ENCODE results near the gene COMMD7.

COMMD7 gene

DNA sequence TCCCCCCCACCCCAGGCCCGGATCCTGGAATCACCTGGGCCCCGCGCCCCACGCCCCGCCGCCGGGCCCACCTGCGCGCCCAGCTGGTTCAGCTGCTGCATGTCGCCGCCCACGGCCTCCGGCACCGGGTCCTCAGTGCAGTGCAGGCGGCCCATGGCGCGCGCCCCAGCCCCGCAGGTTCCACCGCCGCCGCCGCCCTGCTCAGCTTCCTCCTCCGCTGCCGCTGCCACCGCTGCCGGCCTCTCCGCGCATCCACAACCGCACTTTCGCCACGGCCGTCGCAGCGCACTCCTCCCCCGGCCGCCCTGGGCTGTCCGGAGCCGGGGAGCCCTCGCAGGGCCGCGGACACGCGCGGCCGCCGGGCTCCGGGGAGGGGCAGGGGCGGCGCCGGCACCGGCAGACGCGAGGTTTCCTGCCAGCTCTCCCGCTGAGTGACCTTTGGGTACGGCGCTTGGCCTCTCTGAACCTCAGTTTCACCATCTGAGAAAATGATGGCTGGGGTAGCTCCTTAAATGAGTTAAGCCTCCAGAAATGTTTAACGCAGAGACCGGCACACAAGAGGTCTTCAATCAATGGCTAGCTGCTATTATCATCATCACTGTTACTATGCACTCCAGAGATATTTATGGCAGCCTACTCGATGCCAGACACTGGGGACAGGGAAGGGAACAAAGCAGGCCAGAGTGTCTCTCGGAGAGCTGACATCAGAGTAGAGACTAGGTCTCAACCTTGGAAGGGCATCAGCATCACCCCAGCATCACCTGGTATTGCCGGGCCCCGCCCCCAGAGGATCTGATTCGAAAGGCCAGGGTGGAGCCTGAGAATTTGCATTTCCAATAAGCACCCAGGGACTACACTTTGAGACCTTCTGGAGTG, at the start of gene COMMD7:
TSS of gene COMMD7 (minus strand) at position 231 of the 876 bp plus-strand sequence. CDS start at position 155, 76 bp downstream.
- DNase-seq (ENCODE audit: extremely low read depth, low read depth): no peak

DNA sequence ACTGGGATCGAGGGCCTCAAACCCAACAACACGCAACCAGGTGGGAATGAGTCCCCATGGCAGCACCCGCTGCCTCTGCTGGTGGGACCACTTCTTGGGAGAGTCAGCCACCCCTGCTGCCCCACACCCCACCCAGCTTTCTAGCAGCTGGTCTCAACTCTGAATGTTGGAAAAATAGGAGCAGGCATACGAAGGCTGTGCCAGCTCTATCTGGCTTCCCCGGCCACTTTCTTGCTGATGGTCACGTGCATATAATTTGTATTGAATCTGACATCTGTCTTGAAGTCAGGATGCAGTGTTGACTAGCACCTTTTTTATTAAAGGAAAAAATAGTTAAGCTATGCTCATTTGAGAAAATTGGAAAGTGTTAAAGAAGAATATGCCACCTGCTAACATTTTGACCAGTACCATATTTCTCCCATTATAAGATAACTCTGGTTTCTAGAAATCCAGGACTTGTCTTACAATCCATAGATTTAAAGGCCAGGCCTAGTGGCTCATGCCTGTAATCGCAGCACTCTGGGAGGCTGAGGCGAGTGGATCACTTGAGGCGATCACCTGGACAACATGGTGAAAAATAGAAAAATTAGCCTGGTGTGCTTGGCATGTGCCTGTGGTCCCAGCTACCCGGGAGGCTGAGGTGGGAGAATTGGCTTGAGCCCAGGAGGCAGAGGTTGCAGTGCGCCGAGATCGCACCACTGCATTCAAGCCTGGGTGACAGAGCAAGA, 49.6 kb upstream of the COMMD7 start:
- TF ChIP-seq, protein P1, sequence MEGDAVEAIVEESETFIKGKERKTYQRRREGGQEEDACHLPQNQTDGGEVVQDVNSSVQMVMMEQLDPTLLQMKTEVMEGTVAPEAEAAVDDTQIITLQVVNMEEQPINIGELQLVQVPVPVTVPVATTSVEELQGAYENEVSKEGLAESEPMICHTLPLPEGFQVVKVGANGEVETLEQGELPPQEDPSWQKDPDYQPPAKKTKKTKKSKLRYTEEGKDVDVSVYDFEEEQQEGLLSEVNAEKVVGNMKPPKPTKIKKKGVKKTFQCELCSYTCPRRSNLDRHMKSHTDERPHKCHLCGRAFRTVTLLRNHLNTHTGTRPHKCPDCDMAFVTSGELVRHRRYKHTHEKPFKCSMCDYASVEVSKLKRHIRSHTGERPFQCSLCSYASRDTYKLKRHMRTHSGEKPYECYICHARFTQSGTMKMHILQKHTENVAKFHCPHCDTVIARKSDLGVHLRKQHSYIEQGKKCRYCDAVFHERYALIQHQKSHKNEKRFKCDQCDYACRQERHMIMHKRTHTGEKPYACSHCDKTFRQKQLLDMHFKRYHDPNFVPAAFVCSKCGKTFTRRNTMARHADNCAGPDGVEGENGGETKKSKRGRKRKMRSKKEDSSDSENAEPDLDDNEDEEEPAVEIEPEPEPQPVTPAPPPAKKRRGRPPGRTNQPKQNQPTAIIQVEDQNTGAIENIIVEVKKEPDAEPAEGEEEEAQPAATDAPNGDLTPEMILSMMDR (IDR thresholded peaks at IDR 0.05; ENCODE audit: low read depth, low read length): no peak
- DNase-seq (ENCODE audit: extremely low read depth, low read depth): no peak

More for the DNA sequence above, at the start of gene COMMD7:
- TF ChIP-seq, protein P1 (IDR thresholded peaks at IDR 0.05; ENCODE audit: low read depth, low read length): no peak

DNA sequence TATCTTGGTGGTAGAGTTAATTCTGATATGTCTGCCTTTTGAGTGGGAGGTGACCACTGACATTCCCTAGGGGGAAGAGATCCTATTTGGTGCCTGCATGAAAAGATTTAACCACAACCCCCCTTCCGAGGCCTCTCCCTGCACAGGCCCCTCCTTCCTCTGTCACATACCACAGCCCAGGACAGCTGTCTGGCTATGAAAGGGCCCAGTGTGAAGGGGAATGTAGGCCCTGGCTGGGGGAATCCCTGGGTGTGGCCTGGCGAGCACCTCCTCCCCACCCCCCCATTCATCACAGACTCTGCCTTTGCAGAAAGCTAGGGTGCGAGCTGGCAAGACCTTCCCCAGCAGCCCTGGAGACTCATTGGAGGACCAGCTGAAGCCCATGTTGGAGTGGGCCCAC, 49.0 kb upstream of the COMMD7 start:
- no peak for DNase-seq (ENCODE audit: extremely low read depth, low read depth)
- TF ChIP-seq, protein P1 (IDR thresholded peaks at IDR 0.05; ENCODE audit: low read depth, low read length): no peak

DNA sequence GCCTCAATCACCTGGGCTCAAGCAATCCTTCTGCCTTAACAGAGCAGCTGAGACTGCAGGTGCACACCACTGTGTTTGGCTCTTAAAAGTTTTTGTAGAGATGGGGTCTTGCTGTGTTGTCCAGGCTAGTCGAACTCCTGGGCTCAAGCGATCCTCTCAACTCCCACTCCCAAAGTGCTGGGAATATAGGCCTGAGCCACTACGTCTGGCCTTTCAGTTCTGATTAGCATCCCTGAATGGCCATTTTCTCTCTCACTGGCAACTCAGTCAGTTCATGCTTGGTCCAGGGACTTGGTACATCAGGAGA, 47.4 kb upstream of the COMMD7 start:
- TF ChIP-seq, protein P1 (IDR thresholded peaks at IDR 0.05; ENCODE audit: low read depth, low read length): no peak
- no peak for DNase-seq (ENCODE audit: extremely low read depth, low read depth)

DNA sequence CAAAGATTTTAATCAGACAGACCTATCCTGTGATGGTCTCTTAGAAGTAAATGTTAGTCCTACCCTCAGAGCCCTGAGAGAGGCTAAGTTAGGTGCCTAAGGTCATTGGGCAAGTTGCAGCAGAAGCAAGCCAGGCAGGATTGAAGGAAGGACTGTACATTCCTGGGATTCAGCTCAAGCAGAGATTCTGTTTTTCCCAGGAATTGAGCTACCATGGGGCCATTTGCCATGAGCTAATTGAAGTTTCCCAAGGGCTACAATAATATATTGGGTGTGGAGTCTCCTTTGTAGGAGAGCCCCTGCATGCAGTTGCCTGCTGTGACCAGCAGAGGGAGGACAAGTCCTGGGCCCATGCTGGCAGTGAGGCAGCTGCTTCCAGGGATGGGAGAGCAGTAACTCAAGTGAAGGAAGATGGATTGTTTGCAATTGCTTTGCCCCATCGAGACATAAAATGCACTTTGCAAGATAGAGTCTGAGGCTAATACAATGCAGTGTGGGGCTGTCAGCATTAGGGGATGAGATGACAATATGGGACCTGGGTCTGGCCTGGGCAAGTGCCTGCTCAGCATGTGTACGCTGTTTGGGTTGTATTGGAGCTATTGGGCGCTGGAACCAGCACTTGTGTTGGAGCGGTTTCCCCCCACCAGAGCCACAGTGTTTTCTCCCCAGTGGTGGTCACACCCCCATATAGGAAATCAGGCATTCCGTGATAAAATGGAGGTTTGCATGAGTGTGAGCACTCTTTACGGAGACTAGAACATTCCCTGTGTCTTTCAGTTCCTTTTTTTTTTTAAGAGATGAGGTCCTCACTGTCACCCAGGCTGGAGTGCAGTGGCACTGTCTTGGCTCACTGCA, 46.9 kb upstream of the COMMD7 start:
- DNase-seq (ENCODE audit: extremely low read depth, low read depth): peak; percentile 31

DNA sequence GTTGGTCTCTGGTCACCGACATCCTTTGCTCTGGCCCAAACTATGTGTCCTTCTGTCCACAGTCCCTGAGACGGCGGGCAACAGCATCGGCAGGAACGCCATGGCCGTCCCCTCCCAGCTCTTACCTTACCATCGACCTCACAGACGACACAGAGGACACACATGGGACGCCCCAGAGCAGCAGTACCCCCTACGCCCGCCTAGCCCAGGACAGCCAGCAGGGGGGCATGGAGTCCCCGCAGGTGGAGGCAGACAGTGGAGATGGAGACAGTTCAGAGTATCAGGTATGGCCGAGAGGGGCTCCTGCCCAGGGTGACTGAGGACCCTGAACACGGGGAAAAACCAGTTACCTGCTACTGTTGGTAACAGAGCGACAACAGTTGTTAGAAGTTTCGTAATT, 43.9 kb upstream of the COMMD7 start:
- no peak for DNase-seq (ENCODE audit: extremely low read depth, low read depth)
- TF ChIP-seq, protein P1 (IDR thresholded peaks at IDR 0.05; ENCODE audit: low read depth, low read length): no peak

More for the DNA sequence above, 46.9 kb upstream of the COMMD7 start:
- TF ChIP-seq, protein P1 (IDR thresholded peaks at IDR 0.05; ENCODE audit: low read depth, low read length): no peak; the same call in none of the 2 replicates

All from AG09319 (cell line).